HG03520 (cell line): ENCODE results near the gene THOP1.
"Not testable (repeated sequence)": the region's sequence is repeated elsewhere in the genome, so short reads cannot be mapped to it uniquely, and the experiment has no call there.

Experiments used
- ATAC-seq: cut with Tn5 transposase; IDR thresholded peaks from one replicate; pipeline ENCODE4 v1.9.1; 2021; ENCODE audit warnings: mild to moderate bottlenecking, moderate library complexity; ENCODE audit not compliant: unreplicated experiment

THOP1 gene

DNA sequence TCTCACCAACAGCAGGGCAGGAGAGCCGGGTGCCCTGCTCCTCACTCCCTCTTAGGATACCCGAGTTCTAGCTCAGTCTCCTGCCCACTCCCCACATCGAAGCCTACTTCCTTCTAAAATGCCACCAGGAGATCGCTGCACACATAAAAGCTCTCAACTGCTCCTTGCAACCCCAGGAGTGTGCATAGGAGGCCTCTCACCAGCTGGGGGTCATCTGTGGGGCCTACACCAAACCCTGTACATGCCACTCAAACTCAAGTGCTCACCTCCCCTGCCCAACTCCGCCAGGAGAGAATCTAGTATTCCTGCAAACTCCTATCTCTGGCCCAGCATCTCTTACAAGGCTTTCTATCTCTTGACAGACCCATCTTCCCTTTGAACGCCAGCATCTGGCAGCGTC is 5.0 kb upstream of the THOP1 start:
- ATAC-seq = no peak

DNA sequence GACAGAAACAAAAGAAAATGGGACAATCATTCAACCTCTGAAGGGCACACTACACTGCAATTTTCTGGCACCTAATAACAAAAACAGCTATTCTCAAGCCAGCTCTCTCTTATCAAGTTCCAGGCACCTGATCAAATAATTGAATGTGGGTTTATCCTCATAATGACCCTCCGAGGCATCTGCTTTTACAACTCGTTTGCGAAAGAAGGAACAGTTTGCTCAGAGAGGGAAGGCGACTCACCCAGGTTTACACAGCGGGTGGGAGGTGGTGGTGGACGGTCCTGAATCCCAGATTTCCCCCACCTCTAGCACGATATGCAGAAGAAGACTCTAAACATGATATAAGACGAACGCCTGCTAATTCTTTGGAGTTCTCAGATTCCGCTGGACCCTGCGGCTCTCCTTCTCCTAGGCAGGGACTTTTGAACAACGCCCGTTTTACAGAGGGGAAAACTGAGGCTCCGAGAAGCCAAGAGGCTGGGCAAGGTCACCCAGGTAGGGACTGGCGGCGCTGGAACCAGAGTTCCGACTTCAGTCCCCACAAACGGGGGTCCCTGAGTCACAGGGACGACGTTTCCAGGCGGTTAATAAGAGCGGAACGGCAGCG is 2.9 kb upstream of the THOP1 start:
- no peak for ATAC-seq

DNA sequence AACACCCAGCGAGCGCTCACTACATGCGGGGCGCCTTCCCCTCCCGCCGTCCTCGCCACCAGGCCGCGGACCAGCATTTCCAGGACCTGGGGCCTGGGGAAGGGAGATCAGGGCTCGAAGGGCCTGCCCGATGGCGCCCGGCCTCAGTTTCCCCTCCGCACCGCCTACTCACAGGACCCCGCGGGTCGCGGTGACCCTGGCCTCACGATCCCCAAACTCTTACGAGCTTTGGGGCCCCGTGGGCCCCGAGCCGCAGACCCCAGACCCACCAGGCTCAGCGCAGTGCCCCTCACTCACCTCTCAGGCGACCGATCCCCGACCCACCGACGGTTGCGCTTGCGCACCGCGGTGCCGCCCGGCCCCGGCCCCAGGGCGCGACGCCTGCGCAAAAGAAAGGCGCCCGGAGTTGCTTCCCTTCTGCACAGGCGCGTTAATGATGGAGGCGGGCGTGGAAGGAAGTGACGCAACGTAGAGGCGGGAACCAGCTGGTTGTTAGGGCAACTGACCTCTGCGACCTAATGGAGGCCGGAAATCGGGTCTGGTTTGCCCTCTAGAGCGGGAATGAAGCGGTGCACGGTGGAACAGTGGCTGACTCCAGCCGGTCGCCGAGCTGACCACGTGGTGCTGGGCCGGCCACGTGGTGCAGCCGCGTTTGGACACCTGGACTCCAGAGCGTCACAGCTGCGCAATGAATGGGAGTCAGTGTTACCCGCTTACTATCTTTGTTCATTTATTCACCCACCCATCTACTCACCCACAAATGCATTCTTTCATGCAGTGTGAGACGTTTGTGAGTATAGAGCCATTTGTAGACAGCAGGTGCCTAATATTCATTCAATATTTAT is 2.1 kb upstream of the THOP1 start, which contains the start of gene SGTA:
Gene SGTA (minus strand): TSS at position 338 of the 845 bp plus-strand sequence. CDS start 14,205 bp downstream, outside the sequence.
- peak; percentile 71 for ATAC-seq

DNA sequence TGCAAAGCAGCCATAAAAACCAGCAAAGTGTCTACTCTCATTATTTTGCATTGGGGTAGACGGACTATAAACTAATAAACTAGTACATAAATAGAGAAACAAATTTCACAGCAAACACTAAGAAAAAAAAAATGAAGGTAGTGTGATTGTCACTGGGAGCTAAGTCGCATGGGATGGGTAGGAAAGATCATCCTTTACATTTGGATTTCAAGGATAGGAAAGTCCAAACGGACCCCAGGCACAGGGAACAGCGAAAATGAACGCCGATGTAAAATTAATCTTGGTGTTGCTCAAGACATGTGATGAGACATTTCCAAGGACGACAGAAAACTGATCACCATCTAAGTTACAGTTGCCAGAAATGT is 1.5 kb upstream of the THOP1 start:
- ATAC-seq = no peak

DNA sequence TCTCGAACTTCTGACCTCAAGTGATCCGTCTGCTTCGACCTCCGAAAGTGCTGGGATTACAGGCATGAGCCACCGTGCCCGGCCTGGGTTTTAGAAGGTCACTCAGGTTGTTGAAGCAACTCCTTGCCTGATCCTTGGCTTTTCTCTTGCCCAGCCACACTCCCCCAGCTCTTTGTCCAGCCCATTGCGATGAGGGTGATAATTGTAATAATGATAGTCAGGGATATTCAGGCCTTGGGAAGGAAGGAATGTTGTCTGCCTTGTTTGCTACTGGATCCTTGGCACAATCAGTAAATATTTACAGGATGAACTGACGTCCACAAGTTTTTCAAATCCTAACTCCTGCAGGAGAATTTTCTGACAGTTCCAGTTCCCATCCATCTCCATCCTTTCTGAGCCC is 1.8 kb downstream of the THOP1 start:
- ATAC-seq = no peak

DNA sequence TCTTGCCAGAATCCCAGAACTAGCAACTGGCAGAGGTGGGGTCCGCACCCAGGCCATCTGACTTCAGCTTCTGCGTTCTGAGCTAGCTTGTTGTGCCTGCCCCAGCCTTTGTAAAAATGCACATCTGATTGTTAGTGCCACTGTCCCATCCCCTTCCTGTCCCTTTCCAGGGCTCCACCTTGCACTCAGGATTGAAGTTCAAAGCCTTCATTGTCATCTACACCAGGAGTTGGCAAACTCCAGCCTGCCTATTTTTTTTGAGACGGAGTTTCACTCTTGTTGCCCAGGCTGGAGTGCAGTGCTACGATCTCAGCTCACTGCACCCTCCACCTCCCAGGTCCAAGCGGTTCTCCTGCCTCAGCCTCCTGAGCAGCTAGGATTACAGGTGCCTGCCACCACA is 2.9 kb downstream of the THOP1 start:
- ATAC-seq = no peak

DNA sequence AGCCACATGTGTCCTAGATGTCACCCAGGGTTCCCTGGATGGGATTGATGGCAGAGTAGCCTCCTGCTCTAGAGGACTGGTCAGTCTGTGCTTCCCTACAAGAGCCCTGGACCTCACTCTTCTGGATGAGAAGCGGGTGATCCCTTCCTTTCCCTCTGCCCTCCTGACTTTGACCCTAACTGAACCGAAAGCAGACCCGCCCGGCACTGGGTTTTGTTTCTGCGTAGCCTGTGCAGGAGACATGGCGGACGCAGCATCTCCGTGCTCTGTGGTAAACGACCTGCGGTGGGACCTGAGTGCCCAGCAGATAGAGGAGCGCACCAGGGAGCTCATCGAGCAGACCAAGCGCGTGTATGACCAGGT is 4.9 kb downstream of the THOP1 start:
- ATAC-seq = no peak

DNA sequence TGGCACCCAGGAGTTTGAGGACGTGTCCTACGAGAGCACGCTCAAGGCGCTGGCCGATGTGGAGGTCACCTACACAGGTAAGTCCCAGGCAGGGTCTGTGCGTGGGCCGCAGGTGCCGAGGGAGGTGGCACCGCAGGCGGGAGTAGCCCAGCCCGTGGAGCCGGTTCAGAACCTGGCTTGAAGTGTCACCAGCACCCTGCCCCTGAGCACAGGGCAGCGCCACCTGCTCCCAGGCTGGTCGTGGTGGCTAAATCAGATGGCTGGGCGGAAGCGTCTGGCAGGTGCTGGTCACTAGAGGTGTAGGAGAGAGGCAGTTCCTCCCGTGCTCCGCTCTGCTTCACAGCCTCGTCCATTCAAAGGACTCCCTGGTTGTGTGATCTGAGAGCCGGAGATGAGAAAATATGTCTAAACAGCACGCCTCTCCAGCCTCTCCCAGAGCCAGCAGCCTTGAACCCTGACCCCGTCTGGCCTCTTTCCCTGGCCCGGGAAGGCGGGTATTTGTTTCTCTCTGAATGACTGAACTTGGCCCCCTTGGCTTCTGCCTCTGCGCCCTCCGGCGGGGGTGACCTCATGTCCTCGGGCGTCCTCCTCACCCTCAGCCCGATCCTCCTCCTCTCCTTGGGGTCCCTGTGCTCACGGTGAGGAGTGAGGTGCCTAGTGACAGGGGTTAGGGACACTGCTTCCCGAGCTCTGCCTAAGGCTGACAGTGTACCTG is 5.4 kb downstream of the THOP1 start:
- ATAC-seq = no peak

DNA sequence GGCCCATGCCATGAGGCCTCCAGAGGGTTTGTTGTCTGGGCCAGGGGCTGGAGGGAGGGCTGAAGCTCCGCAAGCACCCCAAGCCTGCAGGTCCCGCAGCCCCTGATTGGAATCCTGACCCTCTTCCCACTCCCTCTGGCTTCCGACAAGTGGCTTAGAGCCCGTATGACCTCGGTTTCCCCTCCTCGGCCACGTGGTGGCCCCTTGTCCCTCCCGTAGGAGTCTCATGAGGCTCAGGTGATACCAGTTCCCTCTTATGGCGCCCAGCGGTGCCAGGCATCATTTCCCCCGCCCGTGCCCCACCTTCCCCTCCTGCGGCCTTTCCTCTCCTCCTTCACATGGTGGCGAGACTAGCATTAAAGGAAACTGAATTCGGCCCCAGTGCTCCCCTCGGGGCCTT is 6.1 kb downstream of the THOP1 start:
- ATAC-seq = no peak

DNA sequence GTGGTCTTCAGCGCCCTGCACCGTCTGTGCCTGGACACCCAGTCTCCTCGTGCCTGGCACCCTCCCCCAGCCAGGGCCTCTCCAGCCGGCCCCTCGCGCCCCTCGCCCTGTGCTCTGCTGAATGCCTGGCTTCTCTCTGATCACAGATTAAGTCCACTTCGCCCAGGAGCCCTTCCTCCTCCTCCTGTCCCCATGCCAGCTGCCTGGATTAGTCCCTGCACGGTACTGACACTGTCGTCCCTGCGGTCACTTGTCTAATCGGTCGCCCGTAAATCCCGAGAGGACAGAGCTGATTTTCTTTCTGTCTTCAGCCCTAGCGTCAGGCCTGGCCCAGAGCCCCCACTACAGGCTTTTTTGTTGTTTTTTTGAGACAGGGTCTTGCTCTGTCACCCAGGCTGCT is 6.6 kb downstream of the THOP1 start:
- ATAC-seq = no peak

DNA sequence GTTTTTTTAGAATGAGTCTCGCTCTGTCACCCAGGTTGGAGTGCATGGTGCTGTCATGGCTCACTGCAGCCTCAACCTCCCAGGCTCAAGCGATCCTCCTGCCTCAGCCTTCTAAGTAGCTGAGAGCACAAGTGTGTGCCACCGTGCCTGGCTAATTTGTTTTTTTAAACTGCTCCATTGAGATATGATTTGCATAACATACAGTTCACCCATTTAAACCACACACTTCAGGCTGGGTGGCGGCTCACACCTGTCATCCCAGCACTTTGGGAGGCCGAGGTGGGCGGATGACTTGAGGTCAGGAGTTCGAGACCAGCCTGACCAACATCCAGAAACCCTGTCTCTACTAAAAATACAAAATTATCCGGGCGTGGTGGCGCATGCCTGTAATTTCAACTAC is 7.4 kb downstream of the THOP1 start:
- not testable (repeated sequence) for ATAC-seq

DNA sequence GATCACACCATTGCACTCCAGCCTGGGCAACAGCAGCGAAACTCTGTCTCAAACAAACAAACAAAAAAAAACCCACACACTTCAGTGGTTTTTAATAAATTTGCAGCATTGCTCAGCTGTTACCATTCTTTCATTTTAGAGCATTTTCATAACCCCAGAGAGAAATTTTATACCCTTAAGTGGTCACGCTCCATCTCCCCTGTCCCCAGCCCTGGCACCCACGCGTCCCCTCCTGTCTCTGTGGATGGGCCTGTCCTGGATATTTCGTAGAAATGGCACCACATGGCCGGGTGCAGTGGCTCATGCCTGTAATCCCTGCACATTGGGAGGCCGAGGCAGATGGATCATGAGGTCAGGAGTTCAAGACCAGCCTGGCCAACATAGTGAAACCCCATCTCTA is 7.8 kb downstream of the THOP1 start:
- ATAC-seq = no peak

DNA sequence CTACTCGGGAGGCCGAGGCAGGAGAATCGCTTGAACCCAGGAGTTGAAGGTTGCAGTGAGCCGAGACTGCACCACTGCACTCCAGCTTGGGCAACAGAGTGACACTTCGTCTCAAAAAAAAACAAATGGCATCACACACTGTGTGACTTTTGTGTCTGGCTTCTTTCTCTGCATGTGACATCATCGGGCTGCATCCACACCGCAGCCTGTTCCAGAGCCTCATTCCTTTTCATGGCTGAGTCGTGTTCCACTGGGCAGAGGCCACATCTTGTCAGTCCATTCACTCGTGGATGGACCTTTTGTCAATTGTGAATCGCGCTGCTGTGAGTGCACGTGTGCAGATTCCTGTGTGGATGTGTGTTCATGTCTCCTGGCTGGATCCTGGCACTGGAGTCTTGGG is 8.3 kb downstream of the THOP1 start:
- ATAC-seq = no peak

DNA sequence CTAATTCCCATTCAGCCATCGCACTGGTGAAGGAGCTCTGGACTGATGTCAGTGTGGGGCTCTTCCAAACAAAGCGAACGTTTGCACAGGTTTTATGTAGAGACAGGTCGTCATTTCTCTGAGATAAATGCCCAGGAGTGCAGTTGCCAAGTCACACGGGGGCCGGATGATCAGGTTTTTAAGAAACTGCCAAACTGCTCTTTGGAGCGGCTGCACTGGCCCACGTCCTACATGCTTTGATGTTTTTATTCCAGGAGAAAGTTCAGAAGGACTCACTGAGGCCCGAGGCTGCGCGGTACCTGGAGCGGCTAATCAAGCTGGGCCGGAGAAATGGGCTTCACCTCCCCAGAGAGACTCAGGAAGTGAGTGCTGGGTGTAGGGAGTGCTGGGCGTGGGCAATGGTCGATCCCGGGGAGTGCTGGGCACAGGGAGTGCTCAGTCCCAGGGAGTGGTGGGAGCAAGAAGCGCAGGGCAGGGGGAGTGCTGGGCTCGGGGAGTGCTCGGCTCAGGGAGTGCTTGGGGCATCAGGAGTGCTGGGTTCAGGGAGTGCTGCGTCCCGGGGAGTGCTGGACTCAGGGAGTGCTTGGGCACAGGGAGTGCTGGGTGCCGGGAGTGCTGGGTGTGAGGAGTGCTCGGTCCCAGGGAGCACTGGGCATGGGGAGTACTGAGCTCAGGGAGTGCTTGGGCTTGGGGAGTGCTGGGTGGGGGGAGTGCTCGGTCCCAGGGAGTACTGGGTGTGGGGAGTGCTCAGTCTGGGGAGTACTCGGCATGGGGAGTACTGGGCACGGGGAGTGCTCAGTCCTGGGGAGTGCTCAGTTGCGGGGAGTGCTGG is 10.7 kb downstream of the THOP1 start:
- ATAC-seq = no peak

DNA sequence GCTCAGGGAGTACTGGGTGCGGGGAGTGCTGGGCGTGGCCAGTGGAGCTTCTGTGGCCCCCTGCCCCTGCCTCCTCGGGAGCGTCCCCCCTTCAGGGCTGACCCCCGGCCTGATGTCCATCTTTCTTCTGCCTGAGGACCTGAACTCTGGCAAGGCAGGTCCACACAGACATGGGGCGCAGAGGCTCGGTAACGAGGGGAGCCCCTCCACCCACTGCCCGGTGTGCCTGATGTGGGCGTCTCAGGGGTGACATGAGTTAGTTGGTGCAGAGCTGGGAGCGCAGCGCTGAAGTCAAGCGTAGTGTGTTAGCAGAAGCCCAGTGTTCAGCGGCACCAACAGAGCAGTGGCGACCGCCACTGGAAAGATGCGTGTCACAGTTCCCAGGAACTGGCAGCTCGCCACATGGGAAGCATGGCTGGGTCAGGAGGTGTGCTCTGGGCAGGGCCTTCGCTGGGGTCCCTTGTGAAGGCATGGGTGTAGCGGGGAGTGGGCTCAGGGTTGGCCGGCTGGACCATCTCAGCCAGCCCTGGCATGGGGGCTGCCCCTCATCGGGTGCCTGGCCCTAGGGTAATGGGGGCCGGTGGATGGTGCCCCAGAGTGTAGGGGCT is 11.5 kb downstream of the THOP1 start:
- ATAC-seq = no peak

DNA sequence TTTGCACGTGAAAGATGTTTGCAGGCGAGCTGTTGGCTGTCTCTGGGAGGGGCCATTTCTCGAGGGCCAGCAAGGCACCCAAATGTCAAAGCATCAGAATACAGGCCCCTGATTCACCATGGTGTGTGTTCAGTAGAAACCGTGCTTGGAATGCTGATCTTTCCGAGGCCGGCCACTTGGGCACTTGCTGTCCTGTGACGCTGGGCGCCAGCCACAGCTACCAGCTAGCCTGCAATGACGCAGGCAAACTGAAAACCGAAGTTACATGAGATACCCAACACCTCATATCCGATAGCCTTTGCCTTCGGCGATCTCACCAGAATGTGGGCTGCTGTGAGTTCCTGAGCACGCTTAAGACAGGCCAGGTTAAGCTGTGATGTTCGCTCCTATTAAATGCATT is 12.0 kb downstream of the THOP1 start:
- ATAC-seq = no peak

DNA sequence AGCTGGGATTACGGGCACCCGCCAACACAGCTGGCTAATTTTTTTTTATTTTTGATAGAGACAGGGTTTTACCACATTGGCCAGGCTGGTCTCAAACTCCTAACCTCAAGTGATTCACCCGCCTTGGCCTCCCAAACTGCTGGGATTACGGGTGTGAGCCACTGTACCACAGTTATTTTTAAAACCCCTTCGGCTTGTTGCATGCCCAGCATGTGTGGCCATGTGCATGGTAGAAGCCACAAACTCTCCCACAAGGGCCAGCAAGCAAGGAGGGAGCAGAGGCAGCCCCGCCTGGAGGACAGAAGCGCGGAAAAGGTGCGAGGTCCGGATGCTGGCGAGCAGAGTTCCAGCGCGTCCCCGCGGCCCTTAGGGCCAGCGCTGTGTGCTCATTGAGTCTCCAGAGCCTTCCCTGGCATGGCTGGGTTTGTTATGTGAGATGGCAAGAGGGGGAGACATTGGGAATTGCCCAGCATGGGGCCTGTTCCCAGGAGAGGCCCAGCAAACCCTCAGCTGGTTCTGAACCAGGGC is 12.9 kb downstream of the THOP1 start:
- no peak for ATAC-seq

DNA sequence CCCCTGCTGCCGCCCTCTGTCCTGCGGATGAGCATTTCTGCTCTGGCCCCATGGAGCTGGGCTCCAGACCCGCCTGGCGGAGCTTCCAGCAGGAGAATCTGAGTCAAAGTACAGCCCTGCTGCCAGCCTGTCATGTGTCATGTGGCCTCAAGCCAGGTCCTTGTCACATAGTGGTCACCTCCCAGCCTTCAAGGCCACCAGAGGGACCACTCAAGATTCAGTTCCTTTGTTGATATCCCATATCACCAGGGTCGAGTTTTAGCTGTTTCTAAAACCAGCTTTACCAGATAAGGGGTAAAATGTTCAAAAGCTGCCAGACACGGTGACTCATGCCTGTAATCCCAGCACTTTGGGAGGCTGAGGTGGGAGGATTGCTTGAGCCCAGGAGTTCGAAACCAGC is 13.4 kb downstream of the THOP1 start:
- no peak for ATAC-seq

DNA sequence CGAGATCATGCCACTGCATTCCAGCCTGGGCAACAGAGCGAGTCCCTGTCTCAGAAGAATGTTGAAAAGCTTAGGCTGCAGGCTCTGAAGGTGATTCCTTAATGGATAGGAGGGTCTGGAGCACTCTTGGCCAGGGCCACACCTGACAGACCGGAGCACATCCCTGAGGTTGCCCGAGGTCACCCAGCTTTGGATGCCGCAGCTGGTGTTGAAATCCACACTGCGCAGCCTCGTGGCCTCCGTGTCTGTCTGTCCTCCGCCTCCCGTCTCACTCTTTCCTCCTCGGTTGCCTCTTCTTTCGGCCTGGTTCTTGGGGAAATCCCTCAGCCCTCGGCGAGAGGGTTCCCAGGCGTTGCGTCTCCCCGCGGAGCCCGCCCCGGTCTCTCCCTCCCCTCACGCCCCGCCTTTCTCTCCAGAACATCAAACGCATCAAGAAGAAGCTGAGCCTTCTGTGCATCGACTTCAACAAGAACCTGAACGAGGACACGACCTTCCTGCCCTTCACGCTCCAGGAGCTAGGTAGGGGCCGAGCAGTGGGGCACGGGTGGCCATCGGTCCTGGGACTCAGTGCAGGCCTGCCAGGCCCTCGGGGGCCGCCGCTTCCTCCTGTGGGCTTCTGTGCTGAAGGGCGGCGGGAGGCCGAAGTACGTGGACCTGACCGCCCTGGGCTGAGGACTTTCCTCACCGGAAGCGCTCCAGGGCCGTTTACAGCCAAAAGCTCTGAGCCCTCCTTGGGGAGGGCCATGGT is 14.1 kb downstream of the THOP1 start:
- no peak for ATAC-seq

DNA sequence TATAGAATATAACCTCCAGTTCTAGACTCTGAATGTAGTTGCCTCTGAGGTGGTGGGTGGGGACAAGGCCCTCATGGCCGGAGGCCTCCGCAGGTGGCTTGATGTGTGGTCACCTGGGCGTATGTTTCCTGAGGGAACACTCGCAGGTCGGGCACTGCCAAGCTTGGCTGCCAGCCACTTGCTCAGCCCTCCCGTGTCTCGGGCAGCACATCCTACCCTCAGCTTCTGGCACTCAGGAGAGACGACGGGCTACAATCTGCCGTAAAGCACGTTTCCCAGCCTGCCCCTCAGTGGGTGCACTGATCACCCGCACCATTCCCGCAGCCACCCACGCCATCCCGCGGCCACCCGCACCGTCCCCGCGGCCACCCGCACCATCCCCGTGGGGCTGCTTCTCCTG is 15.2 kb downstream of the THOP1 start:
- no peak for ATAC-seq
